IPS-NIHi7 (cell line): ENCODE measurements around the gene PREP.
"Not testable (repeated sequence)": the region's sequence is repeated elsewhere in the genome, so short reads cannot be mapped to it uniquely, and the experiment has no call there.

Experiments
- DNase-seq: peaks from one replicate; pipeline ENCODE4 v3.0.0; 2012; ENCODE audit warnings: mixed read lengths; ENCODE audit errors: extremely low spot score

Gene PREP

DNA sequence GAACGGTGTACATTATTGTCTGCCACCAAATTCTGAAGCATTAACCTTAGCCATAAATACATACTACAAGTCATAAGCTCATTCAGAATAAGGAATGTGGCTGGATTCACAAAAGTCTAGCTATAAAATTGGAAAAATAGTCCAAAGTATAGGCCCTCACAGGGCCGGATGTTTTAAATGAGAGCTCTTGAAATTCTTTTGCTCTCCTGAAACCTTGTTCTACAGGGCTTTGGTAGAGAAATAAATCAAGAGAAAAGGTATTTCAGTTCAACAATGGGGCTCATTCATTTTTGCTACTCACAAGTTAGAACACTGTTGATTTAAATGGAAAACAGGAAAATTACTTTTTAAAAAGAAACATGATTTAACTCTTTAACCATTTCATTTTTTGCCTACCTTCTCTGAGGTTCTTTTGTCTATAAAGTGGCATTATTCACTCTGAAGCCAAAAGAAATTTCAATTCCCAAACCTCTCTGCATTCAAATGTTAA is 58.0 kb downstream of the PREP start:
- no peak for DNase-seq

GRCh38 chr6:105338350-105338983 is 64.4 kb downstream of the PREP start:
- not testable (repeated sequence) for DNase-seq

DNA sequence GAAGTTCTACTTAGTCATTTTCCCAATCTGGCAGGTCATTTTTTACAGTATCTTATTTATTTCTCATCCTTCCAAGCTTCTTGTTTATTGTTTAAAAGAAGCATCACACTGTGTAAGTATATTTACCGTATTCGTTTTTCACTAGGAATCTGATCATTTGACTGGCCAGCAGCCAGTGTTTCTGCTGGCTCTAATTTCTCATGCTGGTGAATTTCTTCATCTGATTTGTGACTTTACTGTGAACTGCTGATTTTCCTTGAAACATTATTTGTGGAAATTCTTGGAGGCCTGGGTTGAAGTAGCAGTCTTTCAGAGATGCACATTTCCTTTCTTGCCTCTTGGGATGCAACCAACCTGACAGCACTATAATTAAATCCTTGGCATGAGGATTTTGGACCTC is 65.9 kb downstream of the PREP start:
- no peak for DNase-seq

- DNase-seq, result no peak
Measured at GRCh38 chr6:105332576-105332975, 70.3 kb downstream of the PREP start.

GRCh38 chr6:105331927-105332326 is 71.0 kb downstream of the PREP start:
- DNase-seq, result no peak

GRCh38 chr6:105330913-105331312 is 72.0 kb downstream of the PREP start:
- DNase-seq, result no peak

DNA sequence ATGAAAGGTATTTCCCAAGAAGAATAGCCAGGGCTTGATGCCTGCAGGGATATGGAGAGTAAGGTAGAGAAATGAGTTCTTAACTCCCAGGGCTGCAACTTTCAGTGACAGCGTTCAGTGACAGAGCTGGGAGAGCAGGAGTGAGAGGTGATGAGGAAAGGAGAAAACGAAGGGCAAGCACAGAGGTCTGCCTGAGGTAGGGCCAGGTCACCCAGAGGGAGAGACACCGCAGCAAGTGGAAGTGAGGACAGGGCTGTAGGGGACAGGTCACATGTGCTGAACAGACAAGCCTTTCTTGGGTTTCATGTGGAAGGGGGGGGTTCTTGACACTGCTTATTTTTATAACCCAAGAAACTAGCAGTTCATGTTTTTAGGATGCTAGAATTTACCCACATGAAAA is 72.5 kb downstream of the PREP start:
- DNase-seq, result no peak

DNA sequence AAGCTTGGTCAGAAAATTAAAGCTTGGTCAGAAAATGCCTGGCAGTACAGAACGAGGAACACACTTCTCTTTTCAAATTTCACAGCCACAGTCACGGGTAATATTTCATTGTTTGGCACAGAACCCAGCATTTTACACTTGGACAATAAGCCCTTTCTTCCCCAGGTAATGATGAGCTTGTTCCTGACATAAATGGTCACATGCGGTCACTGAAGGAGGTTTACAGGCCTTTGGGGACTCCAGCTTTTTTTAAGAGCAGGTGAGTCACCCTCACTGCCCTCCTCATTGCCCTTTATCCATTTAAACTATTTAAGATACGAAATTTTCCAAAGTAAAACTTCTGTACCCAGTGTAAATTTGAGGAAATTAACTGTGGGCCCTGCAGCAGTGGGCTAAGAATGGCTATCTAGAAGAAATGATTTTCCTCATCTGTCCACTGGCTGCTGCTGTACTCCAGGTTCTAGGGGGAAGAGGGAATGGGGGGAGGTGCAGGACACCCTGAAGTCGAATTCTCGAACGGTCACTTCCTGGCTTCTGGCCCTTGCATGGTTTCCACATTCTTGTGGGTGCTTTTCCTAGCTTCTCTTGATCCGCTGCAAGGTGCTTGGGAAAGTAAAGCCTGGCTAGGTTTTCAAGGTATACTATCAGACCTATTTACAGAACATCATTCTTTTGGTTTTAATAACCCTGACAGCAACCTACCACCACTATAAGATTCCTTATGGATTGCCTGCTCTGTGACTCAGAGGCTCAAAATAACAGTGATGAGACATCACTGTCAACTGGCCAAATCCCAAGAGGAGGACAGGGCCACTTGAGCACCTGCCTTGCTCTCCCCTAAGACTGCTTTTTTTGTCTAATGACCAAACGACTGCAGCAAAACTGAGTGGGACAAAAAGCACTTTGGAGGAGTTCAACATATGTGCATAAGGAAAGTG is 75.8 kb downstream of the PREP start:
- DNase-seq, result no peak

DNA sequence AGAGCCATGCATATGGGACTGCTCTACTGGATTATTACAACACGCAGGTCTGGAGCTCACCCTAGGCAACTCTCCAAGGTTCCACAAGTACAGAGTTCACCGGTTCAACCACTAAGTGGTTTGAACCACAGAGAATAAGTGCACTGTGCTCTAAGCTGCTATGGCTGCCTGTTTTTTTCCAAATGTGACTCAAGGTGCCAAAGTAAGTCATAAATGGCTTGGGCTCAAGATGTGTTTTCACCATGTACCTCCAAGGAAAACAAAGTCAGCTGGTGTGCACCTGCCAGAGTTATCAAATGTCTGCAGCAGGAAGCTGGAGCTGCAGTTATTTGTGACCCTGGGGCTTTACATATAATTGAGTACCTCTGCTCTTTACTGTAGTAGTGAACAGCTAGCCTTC is 76.7 kb downstream of the PREP start:
- DNase-seq, result no peak

GRCh38 chr6:105324386-105324950 is 78.4 kb downstream of the PREP start:
- DNase-seq, result no peak

- no peak for DNase-seq
Measured at GRCh38 chr6:105322499-105323225, 80.2 kb downstream of the PREP start.

- DNase-seq, result no peak
Measured at GRCh38 chr6:105321728-105322127, 81.2 kb downstream of the PREP start.

- no peak for DNase-seq
Measured at GRCh38 chr6:105321207-105321606, 81.7 kb downstream of the PREP start.

- DNase-seq, result no peak
Measured at GRCh38 chr6:105320765-105321164, 82.1 kb downstream of the PREP start.

GRCh38 chr6:105320271-105320670 is 82.6 kb downstream of the PREP start:
- no peak for DNase-seq

DNA sequence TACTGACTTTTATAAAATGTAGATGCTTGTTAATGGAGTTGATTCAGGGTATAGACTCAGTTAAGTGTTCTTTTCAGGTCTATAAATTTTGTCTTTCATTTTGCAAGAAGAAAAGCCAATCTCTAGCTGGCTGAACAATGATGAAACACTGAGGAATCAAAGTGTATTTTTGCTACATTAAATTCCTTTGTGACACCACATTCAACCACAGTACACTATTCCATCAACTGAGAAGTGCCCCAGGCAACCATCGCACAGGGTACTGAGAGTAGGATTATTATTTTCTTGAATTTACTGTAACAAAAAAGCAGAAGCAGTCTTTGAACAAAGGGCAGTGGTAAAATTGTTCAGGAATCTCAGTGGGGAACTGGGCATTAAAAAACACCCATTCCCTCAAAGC is 83.6 kb downstream of the PREP start:
- no peak for DNase-seq

DNA sequence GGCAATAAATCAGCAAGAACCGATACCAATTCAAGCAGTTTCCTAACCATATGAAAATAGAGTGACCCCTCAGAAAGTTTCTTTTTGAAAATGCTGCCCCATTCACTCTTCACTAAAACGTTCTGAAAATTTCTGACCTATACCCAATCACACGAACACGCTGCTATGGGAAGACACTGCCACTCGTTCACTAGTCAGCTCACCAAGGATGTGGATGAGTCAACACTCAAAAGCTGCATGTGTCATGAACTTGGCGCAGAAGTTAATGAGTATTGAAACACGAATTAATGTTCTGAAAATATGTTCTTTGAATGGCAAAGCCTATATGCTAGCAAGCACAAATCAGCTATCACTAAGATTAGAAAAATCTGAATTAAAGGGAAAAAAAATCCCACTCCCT is 84.2 kb downstream of the PREP start:
- no peak for DNase-seq

- DNase-seq, result peak; percentile 37
Measured at GRCh38 chr6:105317607-105318533, 85.0 kb downstream of the PREP start.

- no peak for DNase-seq
Measured at GRCh38 chr6:105313211-105313610, 89.7 kb downstream of the PREP start.

- DNase-seq, result no peak
Measured at GRCh38 chr6:105310947-105311346, 91.9 kb downstream of the PREP start.

DNA sequence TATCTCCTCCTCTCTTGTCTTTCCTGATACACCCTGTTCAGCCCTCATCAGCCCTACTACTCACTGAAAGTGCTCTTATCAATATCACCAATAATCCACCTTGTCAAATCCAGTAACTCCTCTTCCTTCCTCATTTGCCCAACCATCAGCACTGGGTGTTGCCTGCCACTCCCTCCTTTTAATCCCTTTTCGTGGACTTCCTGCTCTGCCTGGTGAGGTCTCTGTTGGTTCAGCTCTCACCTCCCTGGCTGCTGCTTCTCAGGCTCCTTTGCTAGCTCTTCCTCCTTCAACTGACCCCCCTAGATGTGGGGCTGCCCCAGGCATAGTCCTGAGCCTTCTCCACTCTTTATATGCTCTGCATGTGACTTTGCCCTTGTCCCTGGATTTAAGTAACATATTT is 92.5 kb downstream of the PREP start:
- peak; percentile 23 for DNase-seq
